ENCODE measurements around the gene GLA.

Gene GLA

GRCh38 chrX:101348452-101349192, 59.1 kb downstream of the GLA start, which contains the start of gene TIMM8A:
Gene TIMM8A (minus strand): TSS chrX:101348742. CDS start chrX:101348664, 78 bp downstream.
- peak; percentile 48 for DNase-seq

- no peak for DNase-seq
These were observed 59.8 kb downstream of the GLA start for GRCh38 chrX:101347859-101348451.
